HUES6 (cell line): ENCODE measurements around the gene TTC24.
"Not testable (repeated sequence)": the region's sequence is repeated elsewhere in the genome, so short reads cannot be mapped to it uniquely, and the experiment has no call there.

Source experiments
- H3K27ac ChIP-seq: 2 replicates; pipeline ENCODE4 v1.7.0; 2013; ENCODE audit warnings: low read depth, mild to moderate bottlenecking, low read length, inconsistent platforms
- H3K27me3 ChIP-seq: 2 replicates; pipeline ENCODE4 v1.6.1; 2013; ENCODE audit warnings: low read length; ENCODE audit not compliant: control insufficient read depth, insufficient read depth
- H3K36me3 ChIP-seq: 2 replicates; pipeline ENCODE4 v1.6.1; 2013; ENCODE audit warnings: low read length; ENCODE audit not compliant: control insufficient read depth, insufficient read depth
- H3K4me1 ChIP-seq: 2 replicates; pipeline ENCODE4 v1.6.1; 2013; ENCODE audit warnings: low read length; ENCODE audit not compliant: control insufficient read depth, insufficient read depth
- H3K4me3 ChIP-seq: 2 replicates; pipeline ENCODE4 v1.5.1; 2013; ENCODE audit warnings: low read depth, low read length
- H3K9ac ChIP-seq: one replicate; pipeline ENCODE4 v1.6.1; 2013; ENCODE audit warnings: mild to moderate bottlenecking, low read length
- H3K9me3 ChIP-seq: 2 replicates; pipeline ENCODE4 v1.6.1; 2013; ENCODE audit warnings: low read depth, low read length; ENCODE audit not compliant: control insufficient read depth, insufficient read depth

Gene TTC24

DNA sequence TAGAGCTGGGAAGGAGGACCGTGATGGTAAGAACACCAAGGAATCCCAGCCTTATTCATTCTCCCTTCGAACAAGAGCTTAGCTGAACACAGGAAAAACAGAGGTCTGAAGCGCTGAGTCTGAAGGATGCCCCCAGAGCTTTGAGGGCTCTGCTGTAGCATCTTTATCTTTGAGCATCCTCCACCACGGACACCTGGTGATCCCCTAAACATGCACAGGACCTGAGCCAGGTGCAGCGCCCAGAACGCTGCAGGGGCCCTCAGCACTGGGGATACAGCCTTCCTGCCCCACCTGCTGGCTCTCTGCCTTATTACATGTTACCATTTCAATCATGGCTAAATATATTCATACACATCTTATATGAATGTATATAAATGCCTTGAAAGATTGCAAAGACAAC, 29.5 kb downstream of the TTC24 start:
- no peaks in the 10 kb centered on the region for H3K36me3 ChIP-seq
- H3K27me3 ChIP-seq: no peaks in the 10 kb centered on the region
- H3K9me3 ChIP-seq: no peaks in the 10 kb centered on the region
- no peaks in the 10 kb centered on the region for H3K4me1 ChIP-seq
- no peak overlapping the region for H3K4me3 ChIP-seq
- no peak overlapping the region for H3K27ac ChIP-seq
- H3K9ac ChIP-seq: no peak overlapping the region

DNA sequence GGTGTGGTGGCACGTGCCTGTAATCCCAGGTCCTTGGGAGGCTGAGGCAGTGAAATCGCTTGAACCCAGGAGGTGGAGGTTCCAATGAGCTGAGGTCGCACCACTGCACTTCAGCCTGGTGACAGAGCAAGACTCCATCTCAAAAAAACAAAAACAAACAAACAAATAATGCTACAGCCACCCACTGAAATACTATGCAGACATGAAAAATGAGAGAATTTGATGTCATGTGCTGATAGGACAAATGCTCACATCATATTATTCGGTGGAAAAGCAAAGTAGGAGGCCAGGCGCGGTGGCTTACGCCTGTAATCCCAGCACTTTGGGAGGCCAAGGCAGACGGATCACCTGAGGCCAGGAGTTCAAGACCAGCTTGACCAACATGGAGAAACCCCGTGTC, 30.5 kb downstream of the TTC24 start:
- not testable (repeated sequence) for H3K27ac ChIP-seq, H3K4me3 ChIP-seq, H3K9ac ChIP-seq, H3K4me1 ChIP-seq, H3K9me3 ChIP-seq, H3K27me3 ChIP-seq, H3K36me3 ChIP-seq

DNA sequence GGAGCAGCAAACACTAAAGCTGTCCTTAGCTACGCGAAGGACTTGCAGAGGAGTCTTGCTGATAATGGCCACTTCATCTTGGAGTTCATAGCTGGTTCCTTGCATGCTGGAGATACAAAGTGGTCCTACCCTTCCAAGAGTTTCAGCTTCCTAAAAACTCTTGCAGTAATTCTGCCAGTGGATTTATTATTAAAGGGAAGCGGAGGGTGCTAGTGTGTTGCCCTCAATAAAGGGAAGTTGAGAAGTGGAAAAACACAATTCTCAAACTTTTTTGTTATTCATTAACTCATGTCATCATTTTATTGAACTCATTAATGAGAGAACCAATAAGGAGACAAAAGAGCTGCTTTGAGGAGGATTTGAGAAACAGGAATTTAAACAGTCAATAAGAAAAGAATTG, 33.1 kb downstream of the TTC24 start:
- H3K36me3 ChIP-seq: no peaks in the 10 kb centered on the region

DNA sequence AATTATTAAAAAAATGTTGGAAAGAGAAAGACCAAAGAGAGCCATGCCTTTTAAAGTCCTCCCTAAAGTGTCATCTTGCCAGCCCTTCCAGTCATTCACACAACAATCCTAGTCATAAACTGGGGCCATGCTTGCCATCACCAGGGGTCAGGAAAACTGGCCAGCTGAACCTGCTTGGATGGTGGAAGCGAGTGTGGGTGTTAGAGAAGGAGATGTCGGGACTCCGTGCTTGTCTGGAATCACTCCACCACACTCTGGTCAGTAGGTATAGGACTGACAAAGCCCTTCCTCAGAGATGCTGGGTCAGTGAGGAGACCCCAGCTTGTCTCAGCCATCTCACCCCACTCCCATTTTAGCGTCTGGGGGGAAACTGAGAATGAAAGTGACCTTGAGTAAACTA, 36.4 kb downstream of the TTC24 start:
- Histone ChIP-seq H3K4me1 (peaks cover 4% of the 10 kb centered on the region; the same call in 1 of the 2 replicates), H3K36me3 (no peaks in the 10 kb centered on the region), H3K27me3 (peaks cover 23% of the 10 kb centered on the region), H3K4me3 (no peak overlapping the region), H3K27ac (no peak overlapping the region), H3K9me3 (no peaks in the 10 kb centered on the region), H3K9ac (no peak overlapping the region)

More for the DNA sequence above, 33.1 kb downstream of the TTC24 start:
- Histone ChIP-seq H3K9ac (no peak overlapping the region), H3K9me3 (no peaks in the 10 kb centered on the region), H3K4me1 (peaks cover 4% of the 10 kb centered on the region; the same call in 1 of the 2 replicates), H3K4me3 (no peak overlapping the region), H3K27me3 (0 out of 2 replicates have a peak, but pooled peaks cover 2% of the 10 kb centered on the region), H3K27ac (no peak overlapping the region)

DNA sequence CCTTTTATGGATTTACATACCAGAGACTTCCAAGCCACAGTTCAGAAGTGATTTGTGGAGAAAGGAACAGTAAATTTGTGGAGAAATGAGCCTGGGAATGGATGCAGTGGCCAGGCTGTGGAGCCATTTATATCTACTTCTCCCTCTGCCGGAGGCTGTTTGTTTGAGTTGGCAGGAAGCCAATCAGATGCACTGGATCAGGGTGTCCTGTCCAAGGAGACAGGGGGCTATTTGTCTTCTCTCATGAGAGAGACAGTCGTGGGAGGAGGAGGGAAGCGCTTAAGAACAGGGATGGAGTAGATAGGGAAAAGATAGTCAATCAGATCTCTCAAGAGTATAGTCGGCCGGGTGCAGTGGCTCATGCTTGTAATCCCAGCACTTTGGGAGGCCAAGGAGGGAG, 36.9 kb downstream of the TTC24 start:
- peaks cover 4% of the 10 kb centered on the region; the same call in 1 of the 2 replicates for H3K4me1 ChIP-seq
- no peak overlapping the region for H3K9ac ChIP-seq
- no peaks in the 10 kb centered on the region for H3K9me3 ChIP-seq
- H3K27me3 ChIP-seq: peaks cover 28% of the 10 kb centered on the region
- H3K36me3 ChIP-seq: no peaks in the 10 kb centered on the region
- no peak overlapping the region for H3K27ac ChIP-seq
- no peak overlapping the region for H3K4me3 ChIP-seq

DNA sequence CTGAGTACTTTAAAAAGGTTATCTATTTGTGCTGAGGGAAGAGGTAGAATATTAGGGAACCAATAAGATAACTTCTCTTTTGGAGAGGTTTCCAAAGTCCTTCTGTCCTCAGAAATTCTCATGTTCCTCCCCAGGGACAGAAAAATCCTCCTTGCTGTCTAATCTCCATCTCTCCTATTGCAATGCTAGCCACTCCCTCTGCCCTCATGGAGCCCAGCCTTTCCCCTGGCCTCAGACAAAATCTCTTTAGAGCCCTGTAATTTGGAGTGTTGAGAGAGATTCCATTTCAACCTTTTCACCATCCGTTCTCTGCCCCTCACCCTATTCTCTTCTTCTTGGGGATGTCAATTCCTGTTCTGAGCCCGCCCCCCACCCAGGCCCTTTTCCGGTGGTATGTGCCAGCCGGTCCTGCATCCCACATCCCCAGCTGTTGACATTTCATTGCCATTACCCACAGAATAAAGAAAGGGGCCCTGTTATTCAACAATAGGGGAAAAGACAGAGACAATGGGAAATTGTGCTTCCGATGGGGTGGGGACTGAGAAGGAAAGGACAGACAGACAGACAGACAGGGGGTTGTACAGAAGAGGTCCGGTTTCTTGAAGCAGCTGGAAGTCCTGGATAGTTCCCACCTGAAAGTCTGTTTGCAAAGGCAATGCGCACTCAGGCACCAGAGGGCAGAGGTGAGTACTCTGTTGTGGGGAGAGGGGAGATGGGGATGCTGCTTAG, 39.5 kb downstream of the TTC24 start, which contains the start of gene HAPLN2:
HAPLN2 (plus strand) TSS at position 563 of the 729 bp plus-strand sequence. CDS start 4,076 bp downstream, outside the sequence.
- Histone ChIP-seq H3K9me3 (no peaks in the 10 kb centered on the region), H3K36me3 (no peaks in the 10 kb centered on the region), H3K4me1 (peaks cover 4% of the 10 kb centered on the region; the same call in 1 of the 2 replicates), H3K9ac (no peak within 1 kb of the TSS), H3K27ac (no peak within 1 kb of the TSS), H3K27me3 (peaks cover 52% of the 10 kb centered on the region), H3K4me3 (no peak within 1 kb of the TSS)

DNA sequence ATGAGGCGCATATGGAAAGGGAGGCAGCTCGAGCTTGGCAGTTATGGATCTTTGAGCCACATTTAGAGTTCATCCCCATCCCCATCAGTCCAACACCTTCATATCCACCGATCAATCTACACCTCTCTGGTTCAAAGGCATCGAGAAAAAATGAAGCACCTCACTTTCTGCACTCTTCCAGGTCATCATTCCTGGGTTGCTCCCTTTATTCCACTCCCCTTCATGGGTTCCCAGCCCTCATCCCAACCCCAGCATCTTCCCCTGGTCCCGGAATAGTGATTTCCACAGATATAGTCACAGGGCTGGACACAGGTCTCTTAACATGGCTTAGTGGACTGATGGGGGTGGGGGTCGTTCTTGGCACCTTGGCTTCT, 40.0 kb downstream of the TTC24 start:
- H3K9ac ChIP-seq: no peak overlapping the region

DNA sequence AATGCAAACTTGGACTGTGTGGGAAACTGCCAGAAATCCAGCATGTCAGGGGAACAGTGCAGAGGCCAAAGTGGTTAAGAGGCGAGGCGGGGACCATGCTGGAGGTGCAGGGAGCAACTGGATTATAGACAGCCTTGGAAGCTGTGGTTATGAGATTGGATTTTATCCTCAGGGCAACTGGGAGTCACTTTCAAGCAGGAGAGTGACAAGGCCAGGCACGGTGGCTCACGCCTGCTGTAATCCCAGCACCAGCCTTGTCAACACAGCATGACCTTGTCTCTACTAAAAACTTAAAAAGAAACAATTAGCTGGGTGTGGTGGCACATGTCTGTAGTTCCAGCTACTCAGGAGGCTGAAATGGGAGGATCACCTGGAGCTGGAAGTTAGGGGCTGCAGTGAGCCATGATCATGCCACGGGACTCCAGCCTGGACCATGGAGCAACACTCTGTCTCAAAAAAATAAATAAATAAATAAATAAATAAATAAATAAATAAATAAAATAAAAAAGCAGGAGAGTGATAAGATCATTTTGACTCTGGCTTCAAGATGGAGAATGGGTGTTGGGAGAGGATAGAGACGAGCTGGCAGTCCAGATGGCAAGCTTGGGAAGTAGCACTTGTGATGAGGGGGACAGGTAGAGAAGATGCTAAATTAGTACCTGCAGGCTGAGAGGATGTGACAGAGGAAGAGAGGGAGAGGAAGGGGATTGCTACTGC, 43.2 kb downstream of the TTC24 start:
- no peaks in the 10 kb centered on the region for H3K36me3 ChIP-seq
- peaks cover 77% of the 10 kb centered on the region for H3K27me3 ChIP-seq
- H3K27ac ChIP-seq: no peak overlapping the region
- no peak overlapping the region for H3K9ac ChIP-seq
- H3K4me1 ChIP-seq: peaks cover 7% of the 10 kb centered on the region; the same call in 1 of the 2 replicates
- no peak overlapping the region for H3K4me3 ChIP-seq
- no peaks in the 10 kb centered on the region for H3K9me3 ChIP-seq

More for the DNA sequence above, 40.0 kb downstream of the TTC24 start:
- H3K36me3 ChIP-seq: no peaks in the 10 kb centered on the region
- no peak overlapping the region for H3K4me3 ChIP-seq
- peaks cover 58% of the 10 kb centered on the region for H3K27me3 ChIP-seq
- H3K4me1 ChIP-seq: peaks cover 4% of the 10 kb centered on the region; the same call in 1 of the 2 replicates
- no peaks in the 10 kb centered on the region for H3K9me3 ChIP-seq
- H3K27ac ChIP-seq: no peak overlapping the region

DNA sequence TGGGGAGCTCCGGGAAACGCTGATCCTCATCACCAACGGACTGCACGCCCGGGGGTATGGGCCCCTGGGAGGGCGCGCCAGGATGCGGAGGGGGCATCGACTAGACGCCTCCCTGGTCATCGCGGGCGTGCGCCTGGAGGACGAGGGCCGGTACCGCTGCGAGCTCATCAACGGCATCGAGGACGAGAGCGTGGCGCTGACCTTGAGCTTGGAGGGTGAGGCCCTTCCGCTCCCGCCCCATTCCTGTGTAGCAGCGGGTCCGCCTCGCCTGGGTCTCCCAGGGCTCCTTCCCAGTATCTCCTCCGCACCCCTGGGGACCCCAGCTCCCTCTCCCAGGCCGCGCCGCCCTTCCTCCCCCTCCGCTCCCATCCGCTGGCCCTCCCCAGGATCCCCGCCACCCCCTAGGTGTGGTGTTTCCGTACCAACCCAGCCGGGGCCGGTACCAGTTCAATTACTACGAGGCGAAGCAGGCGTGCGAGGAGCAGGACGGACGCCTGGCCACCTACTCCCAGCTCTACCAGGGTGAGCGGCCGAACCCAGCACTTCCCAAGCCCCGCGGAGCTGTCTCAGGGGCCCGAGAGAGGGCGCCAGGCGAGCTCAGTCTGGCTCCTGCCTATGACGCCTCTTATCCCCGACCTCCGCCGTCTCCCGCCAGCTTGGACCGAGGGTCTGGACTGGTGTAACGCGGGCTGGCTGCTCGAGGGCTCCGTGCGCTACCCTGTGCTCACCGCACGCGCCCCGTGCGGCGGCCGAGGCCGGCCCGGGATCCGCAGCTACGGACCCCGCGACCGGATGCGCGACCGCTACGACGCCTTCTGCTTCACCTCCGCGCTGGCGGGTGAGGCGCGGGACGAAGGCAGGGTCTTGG, 44.7 kb downstream of the TTC24 start:
- peaks cover 7% of the 10 kb centered on the region; the same call in 1 of the 2 replicates for H3K4me1 ChIP-seq
- no peak overlapping the region for H3K27ac ChIP-seq
- peaks cover 75% of the 10 kb centered on the region for H3K27me3 ChIP-seq
- H3K36me3 ChIP-seq: no peaks in the 10 kb centered on the region
- no peaks in the 10 kb centered on the region for H3K9me3 ChIP-seq
- H3K9ac ChIP-seq: peak overlapping the region; percentile 46
- peak overlapping the region; percentile 62 for H3K4me3 ChIP-seq

DNA sequence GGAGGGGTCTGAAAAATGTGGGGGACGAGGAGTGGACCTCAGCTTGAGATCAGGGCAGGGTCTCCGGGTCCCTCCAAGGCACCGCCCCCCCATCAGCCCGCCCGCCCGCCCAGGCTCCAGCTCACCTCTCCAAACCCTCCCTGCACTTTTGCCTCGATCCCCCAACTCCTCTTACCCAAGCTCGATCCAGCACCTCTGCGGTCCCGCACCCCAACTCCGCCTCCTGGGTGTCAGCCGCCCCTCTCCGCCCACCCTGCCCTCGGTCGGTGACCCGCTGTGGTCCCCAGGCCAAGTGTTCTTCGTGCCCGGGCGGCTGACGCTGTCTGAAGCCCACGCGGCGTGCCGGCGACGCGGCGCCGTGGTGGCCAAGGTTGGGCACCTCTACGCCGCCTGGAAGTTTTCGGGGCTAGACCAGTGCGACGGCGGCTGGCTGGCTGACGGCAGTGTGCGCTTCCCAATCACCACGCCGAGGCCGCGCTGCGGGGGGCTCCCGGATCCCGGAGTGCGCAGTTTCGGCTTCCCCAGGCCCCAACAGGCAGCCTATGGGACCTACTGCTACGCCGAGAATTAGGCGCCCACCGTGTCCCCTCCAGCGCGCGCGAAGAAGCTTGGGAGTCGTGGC, 45.4 kb downstream of the TTC24 start:
- Histone ChIP-seq H3K27ac (no peak overlapping the region), H3K9ac (peak overlapping the region; percentile 46), H3K4me3 (peak overlapping the region; percentile 62), H3K4me1 (peaks cover 7% of the 10 kb centered on the region; the same call in 1 of the 2 replicates), H3K9me3 (no peaks in the 10 kb centered on the region), H3K36me3 (no peaks in the 10 kb centered on the region), H3K27me3 (peaks cover 67% of the 10 kb centered on the region)
